HEK293 (cell line): ENCODE measurements around the gene GAPDHS.

Source experiments
- CTCF ChIA-PET: fragments of 350-600 bp; formaldehyde crosslinking; extraction: SDS; loops from one replicate; lab custom pipeline; 2021; ENCODE audit warnings: antibody characterized with exemption; lab: Yijun Ruan, JAX
- POLR2A ChIA-PET: fragments of 300-600 bp; formaldehyde crosslinking; extraction: SDS; loops from one replicate; lab custom pipeline; 2020; ENCODE audit warnings: antibody characterized with exemption, inconsistent platforms; lab: Yijun Ruan, JAX
- H3K27ac ChIP-seq: fragments of 200-500 bp; sonication (Bioruptor generic); 2 replicates; pipeline ENCODE4 v1.5.1; 2014; ENCODE audit warnings: low read depth, low read length, control low read depth, inconsistent platforms; ENCODE audit errors: extremely low read depth
- H3K36me3 ChIP-seq, 2 experiments: fragments of 200-500 bp in 1 of 2; sonication (Bioruptor generic) in 1 of 2; 1 replicate in 1 of 2; 2 replicates in 1 of 2; pipeline ENCODE4 v1.5.1; 2014 to 2017; ENCODE audit warnings: inconsistent platforms in 2 of 2, low read length in 2 of 2; ENCODE audit not compliant: control insufficient read depth in 2 of 2, insufficient read depth in 1 of 2
- H3K4me1 ChIP-seq: fragments of 200-500 bp; sonication (Bioruptor generic); 2 replicates; pipeline ENCODE4 v1.5.1; 2014; ENCODE audit warnings: mild to moderate bottlenecking, low read length, inconsistent platforms; ENCODE audit not compliant: control insufficient read depth, insufficient read depth
- H3K4me3 ChIP-seq: 2 replicates; pipeline ENCODE4 v1.5.1; 2011; ENCODE audit warnings: low read depth, mild to moderate bottlenecking, control low read depth, low read length, moderate library complexity
- H3K9me3 ChIP-seq: fragments of 200-500 bp; sonication (Bioruptor generic); 2 replicates; pipeline ENCODE4 v1.5.1; 2014; ENCODE audit warnings: low read depth, low read length, inconsistent platforms; ENCODE audit not compliant: control insufficient read depth, insufficient read depth
- EGR2 ChIP-seq: fragments of 450-650 bp; formaldehyde crosslinking; IDR thresholded peaks from 2 replicates; pipeline ENCODE4 v1.5.1; 2016; ENCODE audit warnings: low read depth, missing biosample characterization, missing genetic modification characterization
- KLF1 ChIP-seq: fragments of 450-650 bp; formaldehyde crosslinking; IDR thresholded peaks from 2 replicates; pipeline ENCODE4 v1.5.1; 2016; ENCODE audit warnings: missing biosample characterization, missing genetic modification characterization
- KLF10 ChIP-seq: fragments of 450-650 bp; IDR thresholded peaks from 2 replicates; pipeline ENCODE4 v1.5.1; 2018; ENCODE audit warnings: missing biosample characterization, mild to moderate bottlenecking, missing genetic modification characterization
- YY2 ChIP-seq: fragments of 450-650 bp; formaldehyde crosslinking; IDR thresholded peaks from 2 replicates; pipeline ENCODE4 v1.5.1; 2016; ENCODE audit warnings: missing biosample characterization, missing genetic modification characterization
- ZBTB48 ChIP-seq: fragments of 450-650 bp; formaldehyde crosslinking; IDR thresholded peaks from 2 replicates; pipeline ENCODE4 v1.5.1; 2016; ENCODE audit warnings: missing biosample characterization, missing genetic modification characterization
- ZBTB7A ChIP-seq: fragments of 450-650 bp; formaldehyde crosslinking; IDR thresholded peaks from 2 replicates; pipeline ENCODE4 v1.5.1; 2016; ENCODE audit warnings: low read depth, missing biosample characterization, missing genetic modification characterization
- ZFHX2 ChIP-seq: fragments of 450-650 bp; formaldehyde crosslinking; conservative IDR thresholded peaks from 2 replicates; pipeline ENCODE4 v1.5.1; 2016; ENCODE audit warnings: missing biosample characterization, missing genetic modification characterization
- ZIC2 ChIP-seq: fragments of 450-650 bp; formaldehyde crosslinking; IDR thresholded peaks from 2 replicates; pipeline ENCODE4 v1.5.1; 2016; ENCODE audit warnings: missing biosample characterization, missing genetic modification characterization
- ZNF140 ChIP-seq: fragments of 450-650 bp; formaldehyde crosslinking; IDR thresholded peaks from 2 replicates; pipeline ENCODE4 v1.5.1; 2016; ENCODE audit warnings: missing biosample characterization, missing genetic modification characterization
- ZNF214 ChIP-seq: fragments of 450-650 bp; formaldehyde crosslinking; IDR thresholded peaks from 2 replicates; pipeline ENCODE4 v1.5.1; 2017; ENCODE audit warnings: missing biosample characterization, mild to moderate bottlenecking, missing genetic modification characterization, borderline replicate concordance
- TF ChIP-seq, protein P1 (sequence below): fragments of 450-650 bp; formaldehyde crosslinking; IDR thresholded peaks from 2 replicates; pipeline ENCODE4 v1.5.1; 2016; ENCODE audit warnings: missing biosample characterization, missing genetic modification characterization
- TF ChIP-seq, protein P2 (sequence below): fragments of 450-650 bp; formaldehyde crosslinking; IDR thresholded peaks from 2 replicates; pipeline ENCODE4 v1.5.1; 2016; ENCODE audit warnings: missing biosample characterization, missing genetic modification characterization
- TF ChIP-seq, protein P3 (sequence below): fragments of 450-650 bp; formaldehyde crosslinking; IDR thresholded peaks from 2 replicates; pipeline ENCODE4 v1.5.1; 2016; ENCODE audit warnings: missing biosample characterization, missing genetic modification characterization, borderline replicate concordance
- TF ChIP-seq, protein P4 (sequence below): fragments of 450-650 bp; formaldehyde crosslinking; IDR thresholded peaks from 2 replicates; pipeline ENCODE4 v1.5.1; 2016; ENCODE audit warnings: missing biosample characterization, missing genetic modification characterization

The GAPDHS gene

DNA sequence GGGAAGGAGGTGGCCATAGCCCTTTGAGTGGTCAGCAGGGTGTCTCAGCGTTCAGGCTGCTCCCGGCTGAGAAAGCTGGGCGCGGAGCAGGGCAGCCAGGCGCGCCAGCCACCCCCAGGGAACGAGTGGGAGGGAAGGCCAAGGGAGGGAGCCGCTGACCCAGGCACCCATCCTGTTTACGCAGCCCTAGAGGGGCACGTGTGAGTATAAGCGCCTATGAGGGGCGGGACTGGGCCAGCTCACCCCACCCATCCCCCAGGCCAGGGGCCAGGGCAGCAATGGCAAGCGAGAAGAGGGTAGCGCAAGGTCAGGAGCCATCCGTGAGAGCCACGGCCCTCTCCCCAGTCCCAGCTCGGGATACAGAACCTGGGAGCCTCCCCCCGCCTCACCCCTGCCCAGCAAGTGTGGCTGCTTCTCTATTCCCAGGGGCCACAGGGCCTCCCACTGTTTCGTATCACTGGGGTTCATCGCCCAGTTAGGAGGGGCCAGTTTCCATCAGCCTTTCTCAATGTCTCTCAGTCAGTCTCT lies 18.9 kb upstream of the GAPDHS start:
- H3K4me1 ChIP-seq: peaks cover 4% of the 10 kb centered on the region
- H3K4me3 ChIP-seq: no peak overlapping the region
- no peak overlapping the region for H3K27ac ChIP-seq
- POLR2A ChIA-PET: no interaction called here
- TF ChIP-seq ZBTB48 (tag by site-specific recombination) (peak; percentile 28; the same call in 1 of the 2 replicates), ZNF140 (tag by site-specific recombination) (no peak), ZBTB7A (tag by site-specific recombination) (no peak), ZIC2 (tag by site-specific recombination) (peak; percentile 31; the same call in 1 of the 2 replicates), YY2 (tag by site-specific recombination) (no peak), EGR2 (tag by site-specific recombination) (peak; percentile 89), KLF1 (tag by site-specific recombination) (peak; percentile 65), KLF10 (no peak), ZFHX2 (tag by site-specific recombination) (peak; percentile 78), ZNF214 (tag by site-specific recombination) (no peak)
- TF ChIP-seq, protein P1, sequence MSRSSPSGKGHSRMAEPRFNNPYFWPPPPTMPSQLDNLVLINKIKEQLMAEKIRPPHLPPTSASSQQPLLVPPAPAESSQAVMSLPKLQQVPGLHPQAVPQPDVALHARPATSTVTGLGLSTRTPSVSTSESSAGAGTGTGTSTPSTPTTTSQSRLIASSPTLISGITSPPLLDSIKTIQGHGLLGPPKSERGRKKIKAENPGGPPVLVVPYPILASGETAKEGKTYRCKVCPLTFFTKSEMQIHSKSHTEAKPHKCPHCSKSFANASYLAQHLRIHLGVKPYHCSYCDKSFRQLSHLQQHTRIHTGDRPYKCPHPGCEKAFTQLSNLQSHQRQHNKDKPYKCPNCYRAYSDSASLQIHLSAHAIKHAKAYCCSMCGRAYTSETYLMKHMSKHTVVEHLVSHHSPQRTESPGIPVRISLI (tag by site-specific recombination): no peak
- TF ChIP-seq, protein P2, sequence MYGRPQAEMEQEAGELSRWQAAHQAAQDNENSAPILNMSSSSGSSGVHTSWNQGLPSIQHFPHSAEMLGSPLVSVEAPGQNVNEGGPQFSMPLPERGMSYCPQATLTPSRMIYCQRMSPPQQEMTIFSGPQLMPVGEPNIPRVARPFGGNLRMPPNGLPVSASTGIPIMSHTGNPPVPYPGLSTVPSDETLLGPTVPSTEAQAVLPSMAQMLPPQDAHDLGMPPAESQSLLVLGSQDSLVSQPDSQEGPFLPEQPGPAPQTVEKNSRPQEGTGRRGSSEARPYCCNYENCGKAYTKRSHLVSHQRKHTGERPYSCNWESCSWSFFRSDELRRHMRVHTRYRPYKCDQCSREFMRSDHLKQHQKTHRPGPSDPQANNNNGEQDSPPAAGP (tag by site-specific recombination): peak; percentile 65
- TF ChIP-seq, protein P3, sequence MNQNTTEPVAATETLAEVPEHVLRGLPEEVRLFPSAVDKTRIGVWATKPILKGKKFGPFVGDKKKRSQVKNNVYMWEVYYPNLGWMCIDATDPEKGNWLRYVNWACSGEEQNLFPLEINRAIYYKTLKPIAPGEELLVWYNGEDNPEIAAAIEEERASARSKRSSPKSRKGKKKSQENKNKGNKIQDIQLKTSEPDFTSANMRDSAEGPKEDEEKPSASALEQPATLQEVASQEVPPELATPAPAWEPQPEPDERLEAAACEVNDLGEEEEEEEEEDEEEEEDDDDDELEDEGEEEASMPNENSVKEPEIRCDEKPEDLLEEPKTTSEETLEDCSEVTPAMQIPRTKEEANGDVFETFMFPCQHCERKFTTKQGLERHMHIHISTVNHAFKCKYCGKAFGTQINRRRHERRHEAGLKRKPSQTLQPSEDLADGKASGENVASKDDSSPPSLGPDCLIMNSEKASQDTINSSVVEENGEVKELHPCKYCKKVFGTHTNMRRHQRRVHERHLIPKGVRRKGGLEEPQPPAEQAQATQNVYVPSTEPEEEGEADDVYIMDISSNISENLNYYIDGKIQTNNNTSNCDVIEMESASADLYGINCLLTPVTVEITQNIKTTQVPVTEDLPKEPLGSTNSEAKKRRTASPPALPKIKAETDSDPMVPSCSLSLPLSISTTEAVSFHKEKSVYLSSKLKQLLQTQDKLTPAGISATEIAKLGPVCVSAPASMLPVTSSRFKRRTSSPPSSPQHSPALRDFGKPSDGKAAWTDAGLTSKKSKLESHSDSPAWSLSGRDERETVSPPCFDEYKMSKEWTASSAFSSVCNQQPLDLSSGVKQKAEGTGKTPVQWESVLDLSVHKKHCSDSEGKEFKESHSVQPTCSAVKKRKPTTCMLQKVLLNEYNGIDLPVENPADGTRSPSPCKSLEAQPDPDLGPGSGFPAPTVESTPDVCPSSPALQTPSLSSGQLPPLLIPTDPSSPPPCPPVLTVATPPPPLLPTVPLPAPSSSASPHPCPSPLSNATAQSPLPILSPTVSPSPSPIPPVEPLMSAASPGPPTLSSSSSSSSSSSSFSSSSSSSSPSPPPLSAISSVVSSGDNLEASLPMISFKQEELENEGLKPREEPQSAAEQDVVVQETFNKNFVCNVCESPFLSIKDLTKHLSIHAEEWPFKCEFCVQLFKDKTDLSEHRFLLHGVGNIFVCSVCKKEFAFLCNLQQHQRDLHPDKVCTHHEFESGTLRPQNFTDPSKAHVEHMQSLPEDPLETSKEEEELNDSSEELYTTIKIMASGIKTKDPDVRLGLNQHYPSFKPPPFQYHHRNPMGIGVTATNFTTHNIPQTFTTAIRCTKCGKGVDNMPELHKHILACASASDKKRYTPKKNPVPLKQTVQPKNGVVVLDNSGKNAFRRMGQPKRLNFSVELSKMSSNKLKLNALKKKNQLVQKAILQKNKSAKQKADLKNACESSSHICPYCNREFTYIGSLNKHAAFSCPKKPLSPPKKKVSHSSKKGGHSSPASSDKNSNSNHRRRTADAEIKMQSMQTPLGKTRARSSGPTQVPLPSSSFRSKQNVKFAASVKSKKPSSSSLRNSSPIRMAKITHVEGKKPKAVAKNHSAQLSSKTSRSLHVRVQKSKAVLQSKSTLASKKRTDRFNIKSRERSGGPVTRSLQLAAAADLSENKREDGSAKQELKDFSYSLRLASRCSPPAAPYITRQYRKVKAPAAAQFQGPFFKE (tag by site-specific recombination): no peak
- TF ChIP-seq, protein P4, sequence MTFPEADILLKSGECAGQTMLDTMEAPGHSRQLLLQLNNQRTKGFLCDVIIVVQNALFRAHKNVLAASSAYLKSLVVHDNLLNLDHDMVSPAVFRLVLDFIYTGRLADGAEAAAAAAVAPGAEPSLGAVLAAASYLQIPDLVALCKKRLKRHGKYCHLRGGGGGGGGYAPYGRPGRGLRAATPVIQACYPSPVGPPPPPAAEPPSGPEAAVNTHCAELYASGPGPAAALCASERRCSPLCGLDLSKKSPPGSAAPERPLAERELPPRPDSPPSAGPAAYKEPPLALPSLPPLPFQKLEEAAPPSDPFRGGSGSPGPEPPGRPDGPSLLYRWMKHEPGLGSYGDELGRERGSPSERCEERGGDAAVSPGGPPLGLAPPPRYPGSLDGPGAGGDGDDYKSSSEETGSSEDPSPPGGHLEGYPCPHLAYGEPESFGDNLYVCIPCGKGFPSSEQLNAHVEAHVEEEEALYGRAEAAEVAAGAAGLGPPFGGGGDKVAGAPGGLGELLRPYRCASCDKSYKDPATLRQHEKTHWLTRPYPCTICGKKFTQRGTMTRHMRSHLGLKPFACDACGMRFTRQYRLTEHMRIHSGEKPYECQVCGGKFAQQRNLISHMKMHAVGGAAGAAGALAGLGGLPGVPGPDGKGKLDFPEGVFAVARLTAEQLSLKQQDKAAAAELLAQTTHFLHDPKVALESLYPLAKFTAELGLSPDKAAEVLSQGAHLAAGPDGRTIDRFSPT: 0 out of 2 replicates have a peak, but pooled peaks have one; percentile 13
- TF ChIP-seq, all 188 proteins: peak for 7
- CTCF ChIA-PET: interaction anchor here (0.7 to 2.4 kb wide), 8 partner anchors 8 to 875 kb away, joined by 3 to 10 read pairs (median 4); no protein-coding TSS in a partner anchor
- Histone ChIP-seq H3K9me3 (no peaks in the 10 kb centered on the region), H3K36me3 (no peaks in the 10 kb centered on the region; a peak in 1 of 3 replicates)
